Neutrophil (primary cell): Measurements from ENCODE around the gene TNIK.
"Not testable (repeated sequence)": the region's sequence is repeated elsewhere in the genome, so short reads cannot be mapped to it uniquely, and the experiment has no call there.

Experiments used
- H3K27ac ChIP-seq: fragments of 200-600 bp; sonication (generic); 2 replicates; pipeline ENCODE4 v1.5.1; 2016; ENCODE audit warnings: mild to moderate bottlenecking, moderate library complexity
- H3K27me3 ChIP-seq: fragments of 200-600 bp; sonication (generic); 2 replicates; pipeline ENCODE4 v1.6.0; 2016; ENCODE audit warnings: mild to moderate bottlenecking
- H3K36me3 ChIP-seq: fragments of 200-600 bp; sonication (generic); 2 replicates; pipeline ENCODE4 v1.5.1; 2017
- H3K4me1 ChIP-seq, 2 experiments: fragments of 200-600 bp in 1 of 2; sonication (generic) in 1 of 2; 1 replicate in 1 of 2; 2 replicates in 1 of 2; pipeline versions ENCODE4 v1.5.1 to v1.6.1; 2013 to 2016; ENCODE audit warnings: low read depth in 1 of 2, low read length in 1 of 2, mild to moderate bottlenecking in 1 of 2, moderate library complexity in 1 of 2; ENCODE audit not compliant: control insufficient read depth in 1 of 2, insufficient read depth in 1 of 2
- H3K4me3 ChIP-seq, 2 experiments: fragments of 200-600 bp in 1 of 2; sonication (generic) in 1 of 2; 1 replicate in 1 of 2; 2 replicates in 1 of 2; pipeline ENCODE4 v1.5.1; 2013 to 2016; ENCODE audit warnings: low read depth in 1 of 2, low read length in 1 of 2, mild to moderate bottlenecking in 1 of 2, moderate library complexity in 1 of 2
- H3K9me3 ChIP-seq: fragments of 200-600 bp; sonication (generic); 2 replicates; pipeline ENCODE4 v1.5.1; 2016
- TF ChIP-seq, protein P1 (sequence below): fragments of 200-600 bp; sonication (generic); IDR thresholded peaks from 2 replicates; pipeline ENCODE4 v1.5.1; 2016; ENCODE audit warnings: antibody characterized with exemption

TNIK gene

DNA sequence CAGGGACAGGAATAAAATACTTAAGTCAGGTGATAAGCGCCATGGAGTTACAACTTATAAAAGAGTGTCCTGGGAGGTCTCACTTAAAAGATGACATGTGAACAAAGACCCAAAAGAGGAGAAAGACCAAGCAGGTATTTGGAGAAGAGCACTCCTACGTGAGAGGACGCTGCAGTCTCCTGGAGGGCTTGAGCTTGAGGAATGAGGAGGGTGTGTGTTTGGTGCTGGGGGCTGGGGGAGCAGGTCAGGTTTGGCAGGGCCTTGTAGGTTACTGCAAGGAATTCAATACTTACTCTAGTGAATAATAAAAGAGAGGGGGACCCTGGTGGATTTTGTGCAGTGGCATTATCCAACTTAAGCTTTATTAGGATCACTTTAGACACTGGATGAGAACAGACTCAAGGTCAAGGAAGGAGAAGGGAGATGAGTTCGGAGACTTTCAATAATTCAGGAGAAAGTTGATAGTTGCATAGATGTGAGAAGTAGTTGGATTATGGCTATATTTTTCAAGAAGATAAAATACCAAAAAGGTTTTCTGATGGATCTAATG is 32.4 kb downstream of the TNIK start:
- no peaks in the 10 kb centered on the region for H3K36me3 ChIP-seq
- no peaks in the 10 kb centered on the region for H3K9me3 ChIP-seq
- no peak overlapping the region for H3K4me3 ChIP-seq
- TF ChIP-seq, protein P1, sequence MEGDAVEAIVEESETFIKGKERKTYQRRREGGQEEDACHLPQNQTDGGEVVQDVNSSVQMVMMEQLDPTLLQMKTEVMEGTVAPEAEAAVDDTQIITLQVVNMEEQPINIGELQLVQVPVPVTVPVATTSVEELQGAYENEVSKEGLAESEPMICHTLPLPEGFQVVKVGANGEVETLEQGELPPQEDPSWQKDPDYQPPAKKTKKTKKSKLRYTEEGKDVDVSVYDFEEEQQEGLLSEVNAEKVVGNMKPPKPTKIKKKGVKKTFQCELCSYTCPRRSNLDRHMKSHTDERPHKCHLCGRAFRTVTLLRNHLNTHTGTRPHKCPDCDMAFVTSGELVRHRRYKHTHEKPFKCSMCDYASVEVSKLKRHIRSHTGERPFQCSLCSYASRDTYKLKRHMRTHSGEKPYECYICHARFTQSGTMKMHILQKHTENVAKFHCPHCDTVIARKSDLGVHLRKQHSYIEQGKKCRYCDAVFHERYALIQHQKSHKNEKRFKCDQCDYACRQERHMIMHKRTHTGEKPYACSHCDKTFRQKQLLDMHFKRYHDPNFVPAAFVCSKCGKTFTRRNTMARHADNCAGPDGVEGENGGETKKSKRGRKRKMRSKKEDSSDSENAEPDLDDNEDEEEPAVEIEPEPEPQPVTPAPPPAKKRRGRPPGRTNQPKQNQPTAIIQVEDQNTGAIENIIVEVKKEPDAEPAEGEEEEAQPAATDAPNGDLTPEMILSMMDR: no peak
- no peaks in the 10 kb centered on the region for H3K4me1 ChIP-seq
- H3K27ac ChIP-seq: no peak overlapping the region
- H3K27me3 ChIP-seq: no peaks in the 10 kb centered on the region

DNA sequence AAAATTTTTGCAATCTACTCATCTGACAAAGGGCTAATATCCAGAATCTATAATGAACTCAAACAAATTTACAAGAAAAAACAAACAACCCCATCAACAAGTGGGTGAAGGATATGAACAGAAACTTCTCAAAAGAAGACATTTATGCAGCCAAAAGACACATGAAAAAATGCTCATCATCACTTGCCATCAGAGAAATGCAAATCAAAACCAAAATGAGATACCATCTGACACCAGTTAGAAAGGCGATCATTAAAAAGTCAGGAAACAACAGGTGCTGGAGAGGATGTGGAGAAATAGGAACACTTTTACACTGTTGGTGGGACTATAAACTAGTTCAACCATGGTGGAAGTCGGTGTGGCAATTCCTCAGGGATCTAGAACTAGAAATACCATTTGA is 36.1 kb downstream of the TNIK start:
- not testable (repeated sequence) for H3K4me1 ChIP-seq

DNA sequence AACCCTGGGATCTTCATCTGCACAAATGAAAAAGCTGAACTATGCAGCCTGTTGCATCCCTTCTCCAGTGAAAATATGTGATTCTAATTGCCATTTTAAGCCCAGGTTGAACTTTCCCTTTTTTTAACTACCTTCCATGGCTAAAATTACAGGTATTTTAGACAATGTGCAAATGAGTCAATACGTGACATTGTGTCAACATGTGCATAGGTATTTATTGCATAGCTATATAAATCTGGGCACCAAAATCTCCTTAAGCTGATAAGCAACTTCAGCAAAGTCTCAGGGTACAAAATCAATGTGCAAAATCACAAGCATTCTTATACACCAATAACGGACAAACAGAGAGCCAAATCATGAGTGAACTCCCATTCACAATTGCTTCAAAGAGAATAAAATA is 37.4 kb downstream of the TNIK start:
- H3K4me3 ChIP-seq: not testable (repeated sequence)

More for the DNA sequence above, 36.1 kb downstream of the TNIK start:
- H3K36me3 ChIP-seq, H3K27ac ChIP-seq, H3K9me3 ChIP-seq, H3K27me3 ChIP-seq, H3K4me3 ChIP-seq: not testable (repeated sequence)

DNA sequence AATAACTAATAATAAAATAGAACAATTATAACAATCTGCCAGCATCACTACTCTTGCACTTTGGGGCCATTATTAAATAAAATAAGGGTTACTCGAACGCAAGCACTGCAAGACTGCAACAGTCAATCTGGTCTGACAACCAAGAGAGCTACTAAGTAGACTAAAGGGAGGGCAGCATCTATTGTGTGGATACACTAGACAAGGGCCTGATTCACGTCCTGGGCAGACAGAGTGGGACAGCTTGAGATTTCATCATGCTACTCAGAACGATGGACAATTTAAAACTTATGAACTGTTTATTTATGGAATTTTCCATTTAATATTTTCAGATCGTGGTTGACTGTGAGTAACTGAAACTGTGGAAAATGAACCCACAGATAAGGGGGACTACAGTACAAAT is 39.5 kb downstream of the TNIK start:
- Histone ChIP-seq H3K4me3 (no peak overlapping the region), H3K36me3 (no peaks in the 10 kb centered on the region), H3K9me3 (no peaks in the 10 kb centered on the region), H3K27me3 (no peaks in the 10 kb centered on the region), H3K4me1 (no peaks in the 10 kb centered on the region), H3K27ac (no peak overlapping the region)
- TF ChIP-seq, protein P1: no peak

More for the DNA sequence above, 37.4 kb downstream of the TNIK start:
- H3K9me3 ChIP-seq, H3K36me3 ChIP-seq, H3K4me1 ChIP-seq, H3K27ac ChIP-seq, H3K27me3 ChIP-seq: not testable (repeated sequence)

DNA sequence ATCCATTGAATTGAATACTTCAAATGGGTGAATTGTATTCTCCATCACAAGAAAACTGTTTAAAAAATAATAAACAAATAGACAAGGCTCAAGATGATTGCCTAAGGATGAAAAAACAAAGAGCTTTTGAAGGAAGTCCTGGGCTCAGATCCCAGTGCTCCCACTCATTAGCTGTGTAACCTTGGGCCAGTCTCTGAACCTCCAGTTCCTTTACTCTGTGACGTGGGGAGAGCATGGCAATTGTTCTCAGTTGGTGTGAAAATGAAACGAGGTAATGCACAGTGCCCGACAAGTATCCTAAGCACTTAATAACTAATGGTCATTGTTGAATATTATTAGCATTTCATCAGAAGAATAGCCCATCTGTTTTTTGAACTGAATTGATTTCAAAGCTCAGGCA is 40.7 kb downstream of the TNIK start:
- no peaks in the 10 kb centered on the region for H3K4me1 ChIP-seq
- H3K36me3 ChIP-seq: no peaks in the 10 kb centered on the region
- H3K4me3 ChIP-seq: no peak overlapping the region
- H3K9me3 ChIP-seq: no peaks in the 10 kb centered on the region
- H3K27ac ChIP-seq: no peak overlapping the region
- TF ChIP-seq, protein P1: no peak
- no peaks in the 10 kb centered on the region for H3K27me3 ChIP-seq

DNA sequence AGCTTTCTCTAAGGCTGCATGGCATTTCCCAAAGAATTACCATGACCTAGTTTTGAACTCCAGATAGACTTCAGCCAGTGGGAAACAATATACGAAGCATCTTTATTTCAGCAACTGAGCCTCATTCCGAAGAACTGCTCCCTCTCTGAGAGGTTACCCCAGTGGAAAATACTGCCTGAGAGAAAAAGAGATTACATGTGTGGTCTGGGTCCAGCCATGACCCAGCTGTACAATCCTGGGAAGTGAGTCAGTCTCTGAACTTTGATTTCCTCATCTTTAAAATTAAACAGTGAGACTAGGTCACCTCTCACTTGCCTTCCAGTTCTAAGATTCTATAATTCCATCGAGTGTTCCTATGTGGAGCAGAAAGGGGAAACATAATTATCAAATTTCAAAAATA is 42.4 kb downstream of the TNIK start:
- no peak overlapping the region for H3K4me3 ChIP-seq
- no peak overlapping the region for H3K27ac ChIP-seq

More for the DNA sequence above, 42.4 kb downstream of the TNIK start:
- TF ChIP-seq, protein P1: no peak
- Histone ChIP-seq H3K9me3 (no peaks in the 10 kb centered on the region), H3K4me1 (no peaks in the 10 kb centered on the region), H3K36me3 (no peaks in the 10 kb centered on the region), H3K27me3 (no peaks in the 10 kb centered on the region)
